ENCODE results near the gene SYT2.
A peak's percentile ranks its signal among the peaks of the same experiment; 100 is the strongest.
"Not testable (repeated sequence)": the region's sequence is repeated elsewhere in the genome, so short reads cannot be mapped to it uniquely, and the experiment has no call there.

The SYT2 gene

DNA sequence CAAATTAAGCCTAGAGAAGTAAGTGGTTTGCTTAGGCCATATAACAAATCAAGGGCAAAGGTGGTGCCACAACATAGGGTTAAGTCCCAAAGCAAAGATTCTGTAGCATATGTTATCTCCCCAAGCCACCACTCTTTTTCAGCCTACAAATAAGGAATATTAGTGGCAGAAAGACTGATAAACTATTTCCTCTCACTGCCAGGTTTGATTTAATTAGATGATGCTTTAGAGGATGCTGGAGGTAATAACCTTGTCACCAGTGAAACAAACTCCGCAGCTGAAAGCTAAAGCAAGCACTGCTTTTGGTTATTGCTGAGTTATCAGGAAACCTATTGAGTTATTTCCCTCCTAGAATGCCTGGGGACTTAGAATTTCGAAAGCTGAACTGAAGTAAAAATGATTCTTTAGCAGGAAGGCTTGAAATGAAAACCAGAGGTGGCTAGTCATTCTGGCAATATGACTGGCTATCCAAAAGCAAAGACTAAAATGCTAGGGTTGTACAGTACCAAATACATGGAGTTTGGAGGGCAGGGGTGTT is 145.2 kb downstream of the SYT2 start:
- DNase-seq: no peak

DNA sequence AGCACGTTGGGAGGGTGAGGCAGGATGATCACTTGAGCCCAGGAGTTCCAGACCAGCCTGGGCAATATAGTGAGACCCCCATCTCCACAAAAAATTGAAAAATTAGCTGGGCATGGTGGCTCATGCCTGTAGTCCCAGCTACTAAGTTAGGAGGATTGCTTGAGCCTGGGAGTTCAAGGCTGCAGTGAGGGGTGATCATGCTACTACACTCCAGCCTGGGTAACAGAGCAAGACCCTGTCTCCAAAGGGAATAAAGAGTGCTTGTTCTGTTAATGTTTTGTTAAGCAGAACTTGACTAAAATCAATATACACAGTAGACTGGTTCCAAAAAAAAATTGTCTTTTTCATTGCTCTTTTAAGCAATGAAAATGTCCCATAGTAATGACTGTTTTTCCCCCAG is 146.4 kb downstream of the SYT2 start:
- no peak for DNase-seq

DNA sequence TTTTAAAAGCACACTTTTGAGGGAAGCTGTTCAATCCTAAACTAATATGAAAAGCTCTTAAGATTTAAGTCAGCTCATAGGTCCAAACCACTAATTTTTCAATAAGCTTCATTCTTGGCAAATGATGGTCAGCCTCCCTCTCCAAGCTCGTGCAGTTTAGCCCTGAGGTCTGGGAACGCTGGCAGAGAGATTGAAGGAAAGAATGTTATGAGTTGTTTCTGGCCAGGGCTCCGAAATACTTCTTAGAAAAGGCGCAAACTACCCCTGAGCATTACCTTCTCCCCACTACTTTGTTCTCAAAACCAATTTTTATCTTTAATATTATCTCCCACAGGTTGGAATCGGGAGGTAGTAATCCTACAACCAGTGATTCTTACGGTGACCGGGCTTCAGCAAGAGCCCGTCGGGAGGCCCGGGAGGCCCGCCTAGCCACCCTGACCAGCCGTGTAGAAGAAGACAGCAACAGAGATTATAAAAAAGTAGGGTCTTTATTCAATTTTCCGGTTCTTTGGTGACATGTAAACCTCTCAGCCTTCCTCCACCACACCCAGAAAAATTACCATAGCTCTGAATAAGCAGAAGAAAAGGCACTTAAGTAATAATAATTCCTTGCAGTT is 147.7 kb downstream of the SYT2 start:
- DNase-seq: peak; percentile 77

DNA sequence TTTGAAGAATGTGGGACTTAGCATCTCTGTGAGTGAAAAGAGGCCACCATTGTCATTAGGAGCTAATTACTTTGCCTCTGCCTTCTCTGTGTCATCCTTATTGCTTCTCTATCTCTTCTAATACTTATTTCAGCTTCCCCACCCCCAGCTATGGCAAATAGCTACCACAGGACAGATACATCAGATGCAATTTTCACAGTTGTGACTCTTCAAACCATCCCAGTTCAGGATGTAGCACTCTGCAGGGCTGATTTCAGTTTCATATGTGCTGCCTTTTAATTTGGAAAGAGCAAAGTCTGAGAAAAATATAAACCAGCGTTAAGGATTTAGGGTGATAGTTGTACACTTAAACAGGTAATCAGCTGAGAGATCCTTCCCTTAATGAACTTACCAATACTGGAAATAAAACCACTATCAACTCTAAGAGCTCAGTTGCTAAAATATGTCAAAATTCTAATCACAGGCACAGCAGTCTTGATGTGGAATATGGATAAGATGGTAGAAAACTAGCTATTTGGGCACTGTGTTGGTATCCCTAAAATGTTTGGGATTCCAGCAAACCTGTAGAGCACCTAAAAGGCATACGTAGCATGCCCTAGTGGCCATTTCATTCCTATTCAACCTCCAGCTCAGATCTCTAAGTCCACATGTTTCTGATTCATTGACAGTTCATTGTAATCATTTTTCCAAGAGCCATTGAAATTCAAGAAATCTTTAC is 148.4 kb downstream of the SYT2 start:
- no peak for DNase-seq

DNA sequence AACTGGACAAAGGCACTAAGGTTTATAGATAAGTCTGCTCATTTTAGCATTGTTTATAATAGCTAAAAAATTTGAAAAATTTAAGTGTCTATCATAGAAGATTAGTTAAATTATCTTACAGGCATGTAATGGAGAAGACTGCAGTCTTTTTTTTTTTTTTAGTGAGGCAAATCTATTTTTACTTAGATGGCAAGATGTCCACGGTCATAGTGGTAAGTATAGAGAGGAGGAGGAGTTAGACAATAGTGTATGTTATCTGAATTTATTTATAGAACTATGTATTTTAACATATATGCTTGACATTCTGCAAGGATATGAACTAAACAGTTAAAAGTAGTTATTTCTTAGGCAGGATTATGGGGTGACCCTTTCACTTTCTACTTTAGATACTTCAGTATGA is 149.0 kb downstream of the SYT2 start:
- DNase-seq: no peak

DNA sequence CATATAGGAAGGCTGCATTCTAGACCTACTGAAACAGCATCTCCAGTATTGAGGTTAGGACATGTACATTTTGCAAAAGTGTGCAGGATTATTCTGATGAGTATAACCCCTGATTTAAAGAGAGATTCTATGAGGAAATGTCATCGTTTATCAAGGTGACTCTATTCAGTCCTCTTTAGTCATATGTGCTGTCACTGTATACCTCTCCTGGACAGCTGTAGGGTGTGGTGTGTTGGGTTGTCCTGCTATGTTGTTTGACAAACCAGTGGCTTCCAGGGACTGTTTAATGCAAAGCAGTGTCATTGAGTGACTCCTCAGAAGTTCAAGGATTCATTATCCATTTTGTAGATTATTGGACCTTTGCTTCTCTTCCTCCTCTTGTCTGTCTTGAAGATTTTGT is 152.6 kb downstream of the SYT2 start:
- DNase-seq: not testable (repeated sequence)

DNA sequence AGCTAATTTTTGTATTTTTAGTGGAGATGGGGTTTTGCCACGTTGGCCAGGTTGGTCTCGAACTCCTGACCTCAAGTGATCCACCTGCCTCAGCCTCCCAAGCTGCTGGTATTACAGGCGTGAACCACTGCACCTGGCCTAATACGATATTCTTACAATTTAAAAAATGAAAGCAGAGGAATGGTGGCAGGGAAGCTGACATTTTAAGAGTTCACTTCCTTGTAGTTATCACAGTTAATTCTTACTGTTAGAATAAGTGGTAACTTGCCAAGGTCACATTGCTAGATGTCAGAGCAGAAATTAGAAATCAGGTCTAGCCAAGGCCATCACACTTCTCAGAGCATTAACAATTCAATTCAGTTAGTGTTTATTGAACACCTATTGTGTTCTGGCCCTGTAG is 154.2 kb downstream of the SYT2 start:
- DNase-seq: not testable (repeated sequence)

DNA sequence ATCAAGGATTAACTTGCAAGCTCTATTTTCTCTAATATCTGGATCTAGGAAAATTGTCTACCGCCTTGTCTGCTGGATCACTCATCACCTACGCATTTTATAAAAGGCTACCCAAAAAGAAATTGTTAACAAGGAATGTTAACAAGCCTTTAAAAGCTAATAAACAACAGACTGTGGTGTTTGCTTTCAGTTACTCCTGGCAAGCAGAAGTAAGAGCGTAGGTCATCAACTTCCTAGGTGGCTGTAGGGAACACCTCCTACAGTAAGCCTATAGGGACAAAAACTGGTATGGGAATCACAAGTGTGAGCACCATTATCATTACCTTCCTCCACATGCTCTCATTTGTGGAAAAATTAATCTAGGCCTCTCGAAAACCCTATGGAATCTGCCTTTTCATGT is 155.6 kb downstream of the SYT2 start:
- not testable (repeated sequence) for DNase-seq

DNA sequence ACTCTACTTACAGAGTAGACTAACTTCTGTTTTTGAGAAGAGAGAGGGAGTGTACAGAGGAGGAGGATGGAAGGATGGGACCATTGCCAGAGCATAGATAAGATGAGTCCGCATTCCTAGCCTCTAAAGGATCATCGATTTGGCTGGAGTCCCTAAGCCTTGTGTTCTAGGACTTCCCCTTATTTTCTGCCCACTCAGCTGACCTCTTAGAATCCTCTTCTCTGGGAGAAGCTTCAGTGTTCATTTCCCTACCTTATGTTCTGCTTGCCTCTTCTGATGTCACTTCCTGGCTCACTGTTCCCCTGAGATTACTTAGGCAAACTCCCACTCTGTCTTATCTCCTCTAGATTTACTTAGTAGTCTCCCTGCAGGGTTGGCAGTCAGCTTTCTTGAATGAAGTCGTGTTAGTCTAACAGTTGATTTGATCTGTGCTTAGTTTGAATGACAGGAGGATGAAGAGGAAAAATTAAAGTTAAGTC is 156.7 kb downstream of the SYT2 start:
- no peak for DNase-seq

DNA sequence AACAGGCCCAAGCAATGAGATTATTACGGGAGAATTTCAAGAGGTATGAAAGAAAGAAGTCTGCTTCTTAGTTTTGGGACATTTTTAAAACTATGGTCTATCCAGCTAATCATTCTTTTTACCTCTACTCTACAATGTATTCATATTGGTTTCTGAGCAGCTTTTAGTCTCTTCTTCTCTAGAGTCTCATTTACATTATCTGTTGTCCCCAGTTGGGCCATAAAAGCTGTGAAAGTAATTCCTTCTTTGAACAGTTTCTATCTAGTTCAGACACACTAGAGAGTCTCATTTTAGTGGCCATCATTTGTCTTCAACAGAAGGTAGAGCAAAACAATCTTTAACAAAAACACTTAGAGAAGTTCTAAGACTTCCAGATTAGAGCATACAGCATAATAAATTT is 157.2 kb downstream of the SYT2 start:
- not testable (repeated sequence) for DNase-seq

DNA sequence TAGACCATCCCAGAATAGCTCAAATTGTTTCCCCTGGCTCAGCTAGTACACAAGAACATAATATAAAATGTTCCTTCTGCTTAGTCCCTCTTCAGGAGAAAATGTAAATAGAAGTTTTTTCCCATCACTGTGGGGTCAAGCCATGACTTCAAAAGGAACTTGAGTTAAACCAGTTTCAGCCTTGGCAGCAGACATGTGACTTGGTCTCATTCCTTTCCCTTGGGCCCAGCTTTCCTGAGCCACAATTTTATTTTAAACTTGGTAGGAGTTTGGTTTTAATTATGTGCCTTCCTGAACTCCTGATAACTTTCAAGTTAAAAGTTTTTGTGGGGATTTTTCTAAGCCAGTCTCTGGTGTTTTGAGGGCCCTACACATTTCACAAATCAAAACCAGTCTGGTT is 157.6 kb downstream of the SYT2 start:
- not testable (repeated sequence) for DNase-seq

DNA sequence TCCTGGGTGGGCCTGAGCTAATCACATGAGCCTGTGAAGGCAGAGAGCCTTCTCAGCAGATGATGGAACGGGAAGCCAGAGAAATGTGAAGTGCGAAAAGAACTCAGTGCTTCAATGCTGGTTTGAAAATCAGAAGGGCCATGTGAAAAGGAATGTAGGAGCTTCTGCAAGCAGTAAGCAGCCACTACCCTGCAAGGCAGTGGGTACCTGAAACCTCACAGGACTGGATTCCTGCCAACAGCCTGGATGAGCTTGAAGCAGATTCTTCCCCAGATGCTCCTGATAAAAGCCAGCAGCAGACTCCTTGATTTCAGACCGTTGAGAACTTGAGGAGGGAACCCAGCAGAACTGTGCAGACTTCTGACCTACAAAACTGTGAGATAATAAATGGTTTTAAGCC is 158.6 kb downstream of the SYT2 start:
- no peak for DNase-seq

DNA sequence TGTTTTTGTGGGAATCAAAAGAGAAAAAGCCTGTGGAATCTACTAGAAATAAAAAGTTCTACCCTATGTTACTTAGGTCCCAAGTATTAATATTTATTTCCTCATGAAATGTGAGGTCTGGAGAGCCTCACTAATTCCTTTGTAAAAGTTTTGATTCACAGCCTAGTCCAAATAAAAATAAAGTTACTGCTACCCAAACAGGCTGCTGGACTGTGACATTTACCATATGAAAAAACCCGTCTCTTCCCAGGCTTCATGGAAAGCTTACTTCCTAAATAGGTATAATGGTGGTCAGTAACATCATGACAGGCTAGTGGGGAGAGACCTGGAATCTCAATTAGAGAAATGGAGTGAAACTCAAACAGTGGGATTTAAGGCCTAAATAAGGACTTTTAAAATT is 160.2 kb downstream of the SYT2 start:
- DNase-seq: not testable (repeated sequence)

DNA sequence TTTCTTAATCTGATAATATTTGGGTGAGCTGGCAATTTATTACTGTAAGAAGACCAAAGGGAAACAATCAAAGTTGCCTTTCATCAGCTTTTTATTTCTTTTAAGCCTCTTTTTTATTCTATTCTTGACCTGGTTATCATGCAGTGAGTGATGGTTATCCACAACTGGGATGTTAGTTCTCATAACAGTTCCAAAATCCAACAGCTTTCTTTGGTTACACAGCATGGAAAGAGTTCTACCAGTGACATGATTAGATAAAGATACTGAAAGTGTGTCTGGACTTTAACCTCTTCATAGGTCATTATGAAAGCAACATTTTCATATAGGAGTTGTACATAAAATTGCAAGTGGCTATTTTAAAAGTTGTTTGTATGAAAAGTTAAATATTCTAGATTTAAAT is 163.0 kb downstream of the SYT2 start:
- DNase-seq: no peak

DNA sequence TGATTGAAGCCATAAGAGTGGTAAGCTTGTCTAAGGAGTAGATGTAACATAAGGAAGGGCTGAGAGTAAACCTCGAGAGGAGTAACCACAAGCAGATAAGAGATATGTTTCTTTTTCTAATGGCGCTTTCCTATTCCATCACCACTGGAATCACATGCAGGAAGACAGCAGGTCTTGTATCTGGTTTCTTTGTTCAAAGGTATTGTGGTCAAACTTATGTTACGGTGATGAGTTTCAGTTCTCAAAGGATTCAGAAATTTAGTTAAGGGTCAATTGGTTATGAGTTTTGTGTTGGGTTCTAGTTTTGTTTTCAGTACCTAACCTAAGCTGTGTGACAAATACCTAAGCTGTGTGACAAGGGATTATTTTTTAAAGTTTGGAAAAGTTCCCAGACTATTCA is 163.5 kb downstream of the SYT2 start:
- not testable (repeated sequence) for DNase-seq

DNA sequence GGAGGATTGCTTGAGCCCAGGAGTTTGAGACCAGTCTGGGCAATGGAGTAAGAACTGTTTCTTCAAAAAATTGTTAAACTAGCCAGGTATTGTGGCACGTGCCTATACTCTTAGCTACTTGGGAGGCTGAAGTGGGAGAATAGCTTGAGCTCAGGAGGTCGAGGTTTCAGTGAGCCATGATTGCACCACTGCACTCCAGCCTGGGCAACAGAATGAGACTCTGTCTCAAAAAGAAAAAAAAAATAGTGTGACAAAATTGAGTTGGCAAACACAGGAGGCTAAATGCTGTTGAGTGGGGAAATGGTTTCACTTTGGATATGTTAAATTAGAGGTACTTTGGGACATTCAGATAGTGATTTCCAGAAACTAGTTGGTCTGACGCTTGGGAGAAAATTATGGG is 163.9 kb downstream of the SYT2 start:
- not testable (repeated sequence) for DNase-seq

DNA sequence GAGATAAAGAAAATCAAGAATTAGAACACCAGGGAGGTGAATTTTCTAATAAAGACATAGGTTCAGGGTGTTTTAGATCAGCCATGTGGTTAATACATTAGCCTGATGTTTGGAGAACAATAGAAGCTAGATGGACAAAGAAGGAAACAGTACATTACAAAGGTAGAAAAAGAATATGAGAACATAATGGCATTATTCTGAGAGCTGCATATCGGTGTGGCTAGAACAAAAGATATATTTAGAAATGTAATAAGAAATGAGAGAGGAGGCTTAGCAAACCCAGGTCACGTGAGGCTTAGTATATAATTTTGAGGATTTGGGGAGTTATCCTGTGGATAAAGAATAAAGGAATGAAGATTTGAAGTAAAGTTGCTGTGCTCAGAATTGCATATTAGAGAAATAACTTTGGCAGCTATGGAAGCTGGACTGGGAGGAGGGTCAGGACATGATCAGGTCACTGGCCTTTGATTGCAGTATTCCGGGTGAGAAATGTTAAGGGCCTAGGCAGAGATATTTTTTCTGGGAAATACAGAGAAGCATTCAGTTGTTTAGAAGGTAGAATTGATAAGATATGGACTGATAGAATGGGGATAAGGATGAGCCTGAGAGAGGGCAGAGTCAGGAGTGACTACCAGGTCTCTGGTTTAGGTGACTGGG is 164.5 kb downstream of the SYT2 start:
- not testable (repeated sequence) for DNase-seq

DNA sequence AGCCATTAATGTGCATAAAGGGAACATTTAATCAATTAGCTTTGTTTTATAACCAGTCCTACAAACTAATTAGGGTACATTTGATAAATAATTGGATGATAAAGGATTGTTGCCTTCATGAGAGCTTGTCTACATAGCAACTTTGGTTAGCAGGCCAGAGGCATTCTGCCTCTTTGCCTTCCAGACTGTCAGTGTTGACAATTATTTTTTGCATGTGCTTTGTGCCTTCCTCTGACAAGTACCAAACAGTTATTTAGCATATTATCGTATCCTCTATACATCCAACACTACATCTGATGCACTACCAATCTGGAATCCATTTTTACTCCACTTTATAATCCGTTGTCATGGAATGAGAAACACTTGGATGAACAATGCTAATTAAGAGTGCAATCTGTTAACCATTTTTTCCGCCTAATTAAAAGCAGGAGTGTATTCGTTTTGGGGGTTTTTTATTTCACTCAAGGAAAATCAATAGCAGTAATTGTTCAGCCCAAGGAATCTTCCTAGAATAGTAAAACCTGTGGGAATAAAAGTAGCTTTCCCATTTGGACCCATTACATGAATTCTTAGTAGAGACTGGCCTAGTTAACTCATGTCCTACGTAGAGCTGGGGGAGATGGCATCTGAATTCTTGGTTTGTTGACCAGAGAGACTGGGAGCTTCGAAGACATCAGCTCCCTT is 165.3 kb downstream of the SYT2 start:
- DNase-seq: not testable (repeated sequence)

DNA sequence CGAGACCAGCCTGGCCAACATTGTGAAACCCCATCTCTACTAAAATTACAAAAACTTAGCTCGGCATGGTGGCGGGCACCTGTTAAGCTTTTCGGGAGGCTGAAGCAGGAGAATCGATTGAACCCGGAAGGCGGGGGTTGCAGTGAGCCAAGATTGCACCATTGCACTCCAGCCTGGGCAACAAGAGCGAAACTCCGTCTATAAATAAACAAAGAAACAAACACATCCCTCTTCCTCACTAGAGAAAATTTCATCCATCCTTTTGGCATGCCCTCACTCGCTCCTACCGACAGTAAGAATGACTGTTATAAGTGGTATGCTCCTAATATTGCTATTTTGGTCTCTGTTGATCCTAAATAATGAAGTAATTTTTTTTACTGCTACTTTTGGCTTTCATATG is 166.7 kb downstream of the SYT2 start:
- peak; percentile 36 for DNase-seq

DNA sequence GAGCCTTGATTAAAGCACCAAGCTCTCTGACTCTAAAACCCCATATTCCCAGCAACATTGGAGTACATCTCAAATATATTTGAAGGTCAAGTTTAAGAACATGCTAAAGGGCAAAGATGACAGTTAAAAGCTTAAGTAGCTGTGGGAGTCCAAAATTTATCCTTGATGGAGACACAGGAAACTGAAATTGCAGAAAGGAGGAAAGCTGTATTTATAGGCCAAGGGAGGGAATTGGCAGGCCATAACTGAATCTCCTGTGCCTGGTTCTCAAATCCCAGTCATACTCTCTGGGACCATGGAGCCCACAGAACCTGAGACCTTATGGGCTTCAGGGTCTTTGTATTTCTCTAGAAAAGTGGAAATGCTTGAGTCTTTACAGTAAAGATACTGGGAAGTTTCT is 167.8 kb downstream of the SYT2 start:
- not testable (repeated sequence) for DNase-seq

DNA sequence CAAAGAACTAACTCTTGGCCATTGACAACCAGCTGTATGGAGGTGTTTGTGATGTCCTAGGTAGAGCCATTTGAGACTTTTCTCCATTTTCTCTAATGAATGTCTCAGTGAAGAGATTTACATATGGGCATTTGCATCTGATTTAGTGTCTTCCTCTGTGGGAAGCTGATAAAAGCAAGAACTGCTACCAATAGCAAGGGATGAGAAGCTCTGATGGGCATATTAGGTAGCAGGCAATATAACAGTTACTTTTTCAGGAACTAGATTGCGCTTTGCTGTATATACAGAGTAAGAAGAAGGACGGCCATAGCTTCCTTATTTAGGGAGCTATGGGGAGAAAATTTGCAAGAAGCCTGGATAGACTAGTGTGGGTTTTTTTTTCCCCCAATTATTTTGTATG is 169.4 kb downstream of the SYT2 start:
- not testable (repeated sequence) for DNase-seq
